CD4-positive, alpha-beta T cell treated with Interferon alpha-2 for 1 hour (primary cell): ENCODE data around the gene MPZL3.
A peak's percentile ranks its signal among the peaks of the same experiment; 100 is the strongest.

Source experiments
- DNase-seq, 2 donors: peaks; one replicate each; pipeline ENCODE4 v3.0.0-alpha.2; 2020 to 2022

The MPZL3 gene, protein sequence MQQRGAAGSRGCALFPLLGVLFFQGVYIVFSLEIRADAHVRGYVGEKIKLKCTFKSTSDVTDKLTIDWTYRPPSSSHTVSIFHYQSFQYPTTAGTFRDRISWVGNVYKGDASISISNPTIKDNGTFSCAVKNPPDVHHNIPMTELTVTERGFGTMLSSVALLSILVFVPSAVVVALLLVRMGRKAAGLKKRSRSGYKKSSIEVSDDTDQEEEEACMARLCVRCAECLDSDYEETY

DNA sequence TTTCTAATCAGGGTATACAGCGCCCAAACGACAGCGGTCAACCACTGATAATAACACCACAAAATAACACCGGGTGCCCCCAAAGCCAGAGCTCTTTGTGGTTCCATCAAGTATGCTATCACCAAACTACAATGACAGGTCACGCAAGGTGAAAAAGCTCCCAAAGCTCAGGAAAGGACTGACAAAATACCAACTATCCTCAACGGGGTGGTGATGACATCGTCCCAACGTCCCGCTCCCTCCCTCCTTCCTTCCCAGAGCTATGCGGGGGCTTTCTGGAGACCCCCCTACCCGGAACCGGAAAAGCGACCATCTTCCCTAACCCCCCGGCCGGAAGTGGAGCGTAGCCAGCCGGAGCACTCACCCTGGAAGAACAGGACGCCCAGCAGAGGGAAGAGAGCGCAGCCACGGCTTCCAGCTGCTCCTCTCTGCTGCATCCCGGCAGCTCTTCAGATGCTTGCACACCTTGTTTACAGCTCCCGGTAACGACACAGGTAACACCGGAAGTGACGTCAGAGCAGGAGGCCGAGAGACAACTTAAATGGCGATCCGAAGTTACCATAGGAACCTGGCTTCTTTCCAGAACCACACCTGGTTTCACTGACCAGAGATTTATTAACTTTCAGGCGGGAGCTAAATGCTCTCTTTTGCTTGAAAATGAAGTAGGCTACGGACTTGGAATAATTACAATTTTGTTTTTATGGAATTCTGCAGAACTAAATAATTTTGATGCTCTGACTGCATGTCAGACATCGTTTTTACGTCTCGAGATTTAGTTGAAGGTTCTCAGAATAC lies at the start of gene MPZL3:
TSS of gene MPZL3 (minus strand) at position 508 of the 795 bp plus-strand sequence. CDS start at position 437, 71 bp downstream.
- peak; percentile 90 to 94 for DNase-seq

DNA sequence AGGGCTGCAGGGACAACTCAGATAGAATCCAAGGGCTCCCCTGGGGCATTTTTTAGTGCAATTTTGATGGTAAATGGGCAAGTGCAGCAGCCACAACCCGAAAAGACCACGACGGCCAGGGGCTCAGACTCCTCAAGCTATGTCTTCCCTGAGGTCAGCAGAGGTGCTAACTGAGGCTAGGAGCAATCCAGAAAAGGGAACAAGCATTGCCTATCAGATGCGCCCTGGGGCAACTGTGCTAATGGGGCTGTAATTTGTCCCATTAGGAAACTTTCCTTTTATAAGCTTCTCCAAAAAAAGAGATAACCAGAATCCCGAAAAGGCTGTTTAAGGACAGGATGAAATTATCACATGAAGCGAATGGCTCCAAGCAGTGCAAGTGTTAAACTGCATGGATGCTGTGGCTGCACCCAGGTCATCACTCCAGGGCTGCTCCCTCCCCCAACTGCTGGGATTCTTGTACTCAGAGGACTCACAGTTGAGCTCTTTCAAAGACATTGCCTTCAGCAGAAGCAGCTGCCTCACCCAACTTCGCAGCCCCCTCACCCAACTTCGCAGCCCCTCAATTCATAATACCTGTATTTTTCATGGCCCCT lies 49.5 kb upstream of the MPZL3 start:
- DNase-seq: no peak

DNA sequence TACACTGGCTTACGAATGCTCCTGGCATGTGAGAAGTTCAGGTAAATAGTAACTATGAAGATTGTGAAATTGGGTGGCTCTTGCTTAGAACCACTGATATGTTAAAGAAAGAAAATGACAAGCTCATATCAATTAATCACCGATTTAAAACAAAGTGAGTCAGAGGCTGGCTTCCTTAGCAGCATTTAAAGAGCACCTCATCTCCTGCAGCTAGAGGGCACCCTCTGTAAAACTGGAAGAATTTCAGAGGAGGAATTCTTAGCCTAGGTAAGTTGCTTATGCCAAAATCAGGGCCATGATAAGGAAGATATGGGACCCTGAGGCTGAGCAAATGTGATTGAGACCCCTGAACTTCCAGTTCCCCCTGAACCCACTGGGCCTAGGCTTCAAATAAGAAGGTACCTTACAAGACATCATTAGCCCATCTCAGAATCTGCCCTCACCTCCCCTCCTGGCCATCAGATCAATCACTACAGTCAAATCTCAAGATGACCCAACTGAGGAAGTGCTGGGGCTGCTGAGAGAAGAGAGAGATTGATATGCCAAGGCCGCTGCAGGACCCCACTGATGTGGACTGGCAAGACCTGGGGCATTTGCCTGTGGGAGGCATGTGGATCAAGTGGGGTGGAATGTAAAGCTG lies 43.8 kb upstream of the MPZL3 start:
- peak; percentile 43 to 73 for DNase-seq

DNA sequence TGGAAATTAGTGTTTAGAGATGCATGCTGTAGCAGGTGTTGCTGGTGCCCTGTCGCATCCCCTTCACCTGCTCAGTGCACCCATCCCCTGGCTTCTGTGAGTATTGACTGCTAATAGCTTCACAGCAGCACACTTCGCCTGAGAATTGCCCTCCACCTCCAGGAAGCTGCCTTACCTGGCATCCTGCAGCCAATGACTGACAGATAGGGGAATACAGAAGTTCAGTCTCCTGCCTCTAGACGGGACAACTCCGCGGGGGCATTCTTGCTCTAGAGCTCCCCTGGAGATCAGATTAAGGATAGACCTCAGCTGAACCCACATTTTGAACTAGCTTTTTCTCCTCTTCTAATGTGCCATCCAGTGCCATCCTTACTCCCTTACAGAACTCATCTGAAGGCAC lies 43.0 kb upstream of the MPZL3 start:
- no peak for DNase-seq

DNA sequence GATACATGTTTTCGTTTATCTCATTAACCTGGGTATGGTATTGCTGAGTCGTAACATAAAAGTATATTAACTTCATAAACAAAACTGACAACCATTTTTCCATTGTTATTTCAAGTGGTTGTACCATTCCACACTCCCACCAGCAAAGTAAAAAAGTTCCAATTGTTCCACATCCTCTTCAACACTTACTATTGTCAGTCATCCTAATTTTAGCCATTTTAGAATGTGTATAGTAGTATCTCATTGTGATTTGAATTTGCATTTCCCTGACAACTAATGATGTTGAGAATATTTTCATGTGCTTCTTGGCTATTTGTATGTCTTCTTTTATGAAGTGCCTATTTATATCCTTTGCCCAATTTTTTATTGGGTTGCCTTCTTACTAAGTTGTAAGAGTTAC lies 41.9 kb upstream of the MPZL3 start:
- no peak for DNase-seq

DNA sequence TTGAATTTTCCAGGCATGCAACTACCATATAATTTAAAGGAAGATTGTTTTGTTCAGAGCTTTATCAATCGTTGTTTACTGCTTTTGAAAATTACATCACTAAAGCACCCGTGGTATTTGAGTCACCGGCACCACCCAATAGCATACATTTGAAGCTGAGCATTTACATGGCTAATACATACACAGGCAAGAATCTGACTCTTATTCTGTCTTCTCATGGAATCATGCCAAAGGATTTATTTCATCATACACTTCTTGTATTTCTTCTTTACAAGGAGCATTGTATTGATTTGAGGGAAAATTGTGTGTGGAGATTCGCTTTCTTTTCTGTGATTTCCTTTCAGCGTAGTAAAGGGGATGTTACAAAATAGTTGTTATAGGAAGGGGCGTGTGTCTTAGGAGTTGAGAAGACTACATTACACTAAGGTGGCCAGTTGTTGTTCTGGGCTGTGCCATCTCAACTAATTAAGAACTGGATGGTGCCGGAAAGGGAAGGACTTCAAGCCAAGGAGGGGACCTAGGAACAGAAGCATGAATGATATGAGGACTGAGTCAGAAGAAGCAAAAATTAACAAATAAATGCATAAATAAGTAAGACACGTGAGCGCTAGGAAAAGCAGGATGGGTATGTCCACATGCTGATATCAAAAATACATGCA lies 39.4 kb upstream of the MPZL3 start:
- DNase-seq: peak in 1 of 2 donors; percentile 20

DNA sequence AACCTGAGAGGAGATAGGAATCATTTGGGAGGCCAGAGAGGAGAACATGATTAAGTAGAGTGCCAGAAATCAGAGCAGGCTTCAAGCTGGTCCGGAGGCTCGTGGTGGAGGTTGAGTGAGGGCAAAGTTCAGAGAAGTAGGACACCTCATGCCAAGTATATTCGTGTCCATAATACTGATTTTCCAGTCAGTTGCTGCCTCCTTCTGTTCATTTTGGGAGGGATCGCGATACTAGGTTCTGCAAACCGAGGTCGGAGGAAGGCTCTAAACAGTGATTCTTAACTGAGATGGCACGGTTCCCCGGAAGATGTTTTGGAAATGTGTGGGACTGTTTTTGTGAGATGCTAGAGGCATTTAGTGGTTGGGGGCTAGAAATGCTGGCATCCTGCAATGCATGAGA lies 38.8 kb upstream of the MPZL3 start:
- peak; percentile 47 to 74 for DNase-seq

DNA sequence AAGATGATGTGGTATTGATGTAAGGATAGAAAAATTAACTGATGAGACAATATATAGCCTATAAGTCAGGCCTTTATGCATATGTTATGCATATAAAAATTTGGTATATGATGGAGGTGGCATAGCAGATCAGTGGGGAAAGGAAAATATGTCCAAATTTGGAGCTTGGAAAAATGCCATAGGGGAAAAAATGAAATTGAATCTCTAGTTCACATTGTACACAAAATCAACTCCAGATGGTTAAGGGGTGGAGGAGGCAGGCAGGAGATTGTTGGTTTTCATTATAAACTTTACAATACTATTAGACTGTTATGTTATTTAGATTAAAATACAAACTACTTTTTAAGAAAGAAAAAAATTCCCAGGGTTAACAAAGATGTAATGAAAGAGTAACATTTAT lies 37.2 kb upstream of the MPZL3 start:
- no peak for DNase-seq

DNA sequence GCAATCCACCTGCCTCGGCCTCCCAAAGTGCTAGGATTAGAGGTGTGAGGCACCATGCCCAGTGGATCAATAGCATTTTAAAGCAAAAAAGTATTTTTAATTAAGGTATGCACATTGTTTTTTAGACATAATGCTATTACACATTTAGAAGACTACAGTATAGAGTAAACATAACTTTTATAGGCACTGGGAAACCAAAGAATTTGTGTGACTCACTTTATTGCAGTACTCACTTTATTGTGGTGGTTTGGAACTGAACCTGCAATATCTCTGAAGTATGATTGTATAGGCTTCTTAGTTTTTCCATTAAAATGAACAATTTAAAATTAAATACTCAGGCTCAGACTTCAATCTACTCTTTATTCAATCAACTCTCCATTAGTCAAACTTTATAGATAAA lies 34.8 kb upstream of the MPZL3 start:
- no peak for DNase-seq

DNA sequence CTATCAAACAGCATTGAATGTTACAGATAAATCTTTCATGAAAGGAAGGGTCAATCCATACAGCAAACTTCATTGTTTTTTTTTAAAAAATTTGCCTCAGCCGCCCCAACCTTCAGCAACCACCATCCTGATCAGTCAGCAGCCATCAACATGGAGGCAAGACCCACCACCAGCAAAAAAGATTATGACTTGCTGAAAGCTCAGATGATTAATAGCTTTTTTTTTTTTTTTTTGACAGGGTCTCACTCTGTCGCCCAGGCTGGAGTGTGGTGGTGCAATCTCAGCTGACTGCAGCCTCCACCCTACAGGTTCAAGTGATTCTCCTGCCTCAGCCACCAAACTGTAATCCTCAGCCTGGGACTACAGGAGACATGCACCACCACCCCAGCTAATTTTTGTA lies 34.4 kb upstream of the MPZL3 start:
- DNase-seq: no peak

DNA sequence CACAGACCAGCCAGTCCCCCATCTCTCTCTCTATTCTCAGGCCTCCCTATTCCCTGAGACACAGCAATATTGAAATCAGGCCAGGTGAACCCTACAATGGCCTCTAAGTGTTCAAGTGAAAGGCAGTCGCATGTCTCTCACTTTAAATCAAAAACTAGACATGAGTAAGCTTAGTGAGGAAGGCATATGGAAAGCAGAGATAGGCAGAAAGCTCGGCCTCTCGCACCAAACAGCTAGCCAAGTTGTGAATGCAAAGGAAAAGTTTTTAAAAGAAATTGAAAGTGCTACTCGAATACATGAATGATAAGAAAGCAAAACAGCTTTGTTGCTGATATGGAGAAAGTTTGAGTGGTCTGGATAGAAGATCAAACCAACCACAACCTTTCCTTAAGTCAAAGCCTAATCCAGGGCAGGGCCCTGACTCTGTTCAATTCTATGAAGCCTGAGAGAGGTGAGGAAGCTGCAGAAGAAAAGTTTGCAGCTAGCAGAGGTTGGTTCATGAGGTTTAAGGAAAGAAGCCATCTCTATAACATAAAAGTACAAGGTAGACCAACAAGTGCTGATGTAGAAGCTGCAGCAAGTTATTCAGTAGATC lies 31.7 kb upstream of the MPZL3 start:
- no peak for DNase-seq

DNA sequence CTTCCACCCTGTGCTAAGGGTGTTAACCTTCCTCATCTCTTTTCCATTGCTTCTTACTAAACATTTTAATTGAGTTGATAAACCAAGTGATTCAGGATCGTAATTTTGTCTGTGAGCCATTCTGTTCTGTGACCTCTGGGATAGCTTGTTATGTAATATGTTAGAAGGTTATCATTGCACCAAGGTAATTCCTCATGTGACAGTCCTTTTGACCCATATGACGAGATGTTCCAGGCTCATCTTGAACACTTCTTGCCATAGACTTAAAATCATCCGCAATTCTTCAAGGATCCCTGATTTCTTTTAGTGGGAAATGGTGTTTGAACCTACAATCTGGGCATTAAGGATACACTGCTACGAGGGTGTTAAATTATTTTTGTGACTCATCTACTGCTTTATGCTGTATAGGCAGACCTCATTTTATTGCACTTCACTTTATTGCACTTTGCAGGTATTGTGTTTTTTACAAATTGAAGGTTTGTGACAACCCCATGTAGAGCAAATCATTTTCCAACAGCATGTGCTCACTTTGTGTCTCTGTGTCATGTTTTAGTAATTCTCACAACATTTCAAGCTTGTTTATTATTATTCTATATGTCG lies 31.0 kb upstream of the MPZL3 start:
- no peak for DNase-seq

DNA sequence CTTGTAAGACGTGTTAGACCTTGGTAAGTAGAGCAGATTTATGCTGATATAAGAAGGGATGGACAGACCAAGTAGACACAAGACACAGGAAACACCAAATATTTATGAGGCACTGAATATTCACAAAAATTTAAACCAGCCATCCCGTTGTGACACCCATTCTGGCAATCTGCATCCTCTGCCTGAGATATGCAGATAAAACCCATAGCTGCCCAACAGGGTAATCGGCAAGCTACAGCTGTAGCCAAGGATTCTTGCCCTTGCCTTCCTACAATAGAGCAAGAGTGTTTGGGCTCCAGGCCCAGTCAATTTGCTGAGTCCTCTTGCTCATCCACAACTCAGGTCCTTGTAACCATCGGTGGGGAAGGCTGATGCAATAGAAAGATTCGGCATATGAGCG lies 30.4 kb upstream of the MPZL3 start:
- no peak for DNase-seq

DNA sequence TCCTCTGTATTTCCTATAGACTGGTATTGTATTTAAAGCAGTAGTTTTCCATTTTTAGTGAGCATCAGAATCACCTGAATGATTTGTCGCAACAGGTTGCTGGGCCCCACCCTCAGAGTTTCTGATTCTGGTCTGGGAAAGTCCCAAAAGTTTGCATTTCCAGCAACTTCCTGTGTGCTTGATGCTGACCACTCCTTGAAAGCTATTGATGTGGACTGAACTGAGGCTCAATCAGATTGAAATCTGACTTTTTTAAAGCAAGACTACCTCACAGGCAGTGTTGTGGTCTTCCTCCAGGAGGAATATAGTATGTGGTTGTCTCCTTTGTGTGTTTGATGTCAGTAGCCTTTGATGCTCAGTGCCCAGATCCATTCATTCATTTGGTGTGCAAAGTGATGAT lies 29.1 kb upstream of the MPZL3 start:
- peak in 1 of 2 donors; percentile 46 for DNase-seq

DNA sequence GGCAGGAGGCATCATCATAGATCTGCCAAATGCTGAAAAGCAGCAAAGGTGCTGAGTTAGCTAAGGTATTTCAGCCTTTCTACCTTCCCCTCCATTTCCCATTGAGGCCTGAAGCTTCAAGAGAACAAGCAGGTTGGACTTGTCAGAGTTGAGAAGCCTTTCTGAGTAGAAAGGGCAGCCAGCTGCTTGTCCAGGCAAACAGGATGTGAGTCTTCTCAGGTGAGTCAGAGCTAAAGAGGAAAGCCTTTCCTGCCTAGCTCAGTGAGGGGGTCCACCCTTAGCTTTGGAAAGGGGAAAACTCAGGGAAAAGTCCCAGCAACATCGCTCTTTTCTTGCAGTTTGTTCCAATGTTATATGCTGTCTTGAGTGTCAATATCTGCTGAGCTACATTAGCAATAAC lies 25.1 kb upstream of the MPZL3 start:
- DNase-seq: no peak

DNA sequence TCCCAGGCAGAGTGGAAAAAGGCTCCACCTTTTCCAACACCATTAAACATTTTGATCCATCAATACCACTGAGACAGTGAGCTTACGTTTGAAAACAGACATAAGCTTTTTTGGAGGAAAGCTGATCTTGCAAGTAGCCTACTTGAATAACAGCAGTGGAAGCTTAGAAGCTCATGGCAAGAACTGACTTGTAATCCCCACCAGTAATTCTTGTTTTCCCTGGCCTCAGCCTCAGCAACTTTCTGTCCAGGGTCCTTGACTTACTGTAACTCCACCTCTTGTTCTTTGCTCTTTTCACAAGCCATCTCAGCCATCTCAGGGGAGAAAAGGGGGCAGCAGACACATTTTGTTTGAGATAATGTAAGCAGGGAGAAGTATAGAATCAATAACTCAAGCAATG lies 24.3 kb upstream of the MPZL3 start:
- no peak for DNase-seq

DNA sequence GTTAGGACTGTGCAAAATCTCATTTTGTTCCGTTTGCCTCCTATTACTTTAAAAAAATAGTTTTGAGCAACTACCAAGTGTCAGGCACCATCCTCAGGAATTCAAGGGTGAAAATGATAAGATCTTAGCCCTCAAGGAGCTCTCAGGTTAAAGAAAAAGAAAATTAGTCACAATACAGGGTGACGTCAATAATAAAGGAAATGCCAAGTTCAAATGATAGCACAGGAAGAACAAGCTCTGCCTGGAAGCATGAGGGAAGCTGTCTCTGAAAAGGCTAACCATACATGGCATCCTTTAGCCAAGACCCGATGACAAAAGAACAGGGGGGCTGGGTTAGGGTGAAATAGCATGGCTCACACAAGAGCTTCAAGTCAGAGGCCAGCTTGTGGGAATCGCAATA lies 23.0 kb upstream of the MPZL3 start:
- DNase-seq: no peak

DNA sequence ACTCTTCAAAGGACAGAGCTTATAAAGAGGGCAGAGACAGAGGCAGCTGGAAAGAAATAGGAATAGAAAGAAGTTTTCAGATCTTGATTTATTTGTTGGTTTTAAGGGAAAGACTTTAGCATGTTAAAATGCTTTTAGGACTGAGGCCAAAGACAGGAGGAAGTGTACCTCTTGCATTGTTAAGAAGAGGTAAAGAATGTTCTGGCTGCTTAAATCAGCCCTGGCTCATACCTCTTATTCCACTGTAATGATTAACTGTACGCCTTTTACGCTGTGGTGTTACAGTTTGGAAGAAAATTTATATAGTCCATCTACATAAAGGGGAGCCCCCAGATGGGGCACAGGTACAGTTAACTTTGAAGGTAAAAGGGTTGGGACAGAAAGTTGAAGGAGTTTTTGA lies 22.0 kb upstream of the MPZL3 start:
- no peak for DNase-seq

DNA sequence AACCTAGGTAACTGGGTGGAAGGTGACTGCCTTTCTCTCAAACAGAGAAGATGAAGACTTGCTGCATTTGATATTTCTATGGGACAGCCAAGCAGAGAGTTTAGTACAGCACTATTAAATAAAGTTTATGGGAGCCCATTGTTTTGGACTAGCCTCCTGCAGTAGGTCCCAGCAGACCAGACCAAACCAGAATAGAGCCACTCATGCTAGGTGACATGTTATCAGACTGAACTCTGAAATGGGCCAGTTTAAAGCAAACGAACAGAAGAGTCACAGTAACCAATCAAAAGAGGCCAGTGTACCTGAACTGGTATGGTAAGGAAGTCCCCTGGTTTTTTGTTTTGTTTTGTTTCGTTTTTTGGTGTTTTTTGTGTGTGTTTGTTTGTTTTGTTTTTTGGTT lies 19.8 kb upstream of the MPZL3 start:
- DNase-seq: no peak

DNA sequence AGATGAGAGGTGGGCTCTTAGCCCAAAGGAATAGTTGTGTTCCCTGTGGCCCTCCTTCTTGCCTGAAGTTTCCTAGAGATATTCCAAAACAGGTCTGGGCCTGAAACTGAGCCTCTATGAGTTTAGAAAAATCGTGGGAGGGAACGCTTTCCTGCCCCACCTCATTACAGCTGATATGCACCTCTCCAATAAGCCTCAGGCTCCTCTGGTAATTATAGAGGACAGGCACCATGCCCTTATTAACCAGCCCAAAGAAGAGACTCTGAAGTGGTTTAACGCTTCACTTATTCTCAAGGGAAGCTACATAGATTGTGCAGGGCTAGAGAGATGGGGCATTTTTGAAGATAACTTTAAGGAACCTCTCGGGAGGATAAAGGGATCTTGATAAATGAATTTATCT lies 15.3 kb upstream of the MPZL3 start:
- DNase-seq: no peak

DNA sequence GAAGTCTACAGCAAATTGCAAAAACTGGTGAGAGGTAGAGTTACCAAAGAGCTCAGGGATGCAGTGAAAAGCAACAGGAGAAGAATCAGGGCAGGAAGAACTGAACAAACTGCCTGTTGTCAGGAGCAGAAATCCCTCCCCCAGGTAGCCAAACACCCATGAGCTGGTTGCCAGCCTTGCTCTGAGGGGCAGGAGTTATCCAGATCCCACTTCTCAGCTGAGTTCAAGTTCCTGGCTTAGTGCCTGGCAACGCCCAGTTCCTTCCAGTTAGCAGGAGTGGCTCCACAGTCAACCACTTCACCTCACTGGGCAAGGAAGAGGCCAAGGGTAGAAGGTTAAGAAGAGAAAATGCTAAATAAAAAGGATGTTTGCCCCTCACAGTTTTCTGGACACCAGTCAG lies 13.8 kb upstream of the MPZL3 start:
- DNase-seq: no peak
